DOHH2 (cell line): ENCODE data around the gene POGLUT3.

Source experiments
- CTCF ChIP-seq: fragments of 200-600 bp; sonication (generic); IDR thresholded peaks from one replicate; pipeline ENCODE4 v1.5.1; 2014; ENCODE audit warnings: antibody characterized with exemption, mild to moderate bottlenecking, low read depth, low read length; ENCODE audit not compliant: poor library complexity, severe bottlenecking
- EZH2phosphoT487 ChIP-seq: fragments of 200-600 bp; sonication (generic); IDR thresholded peaks from 2 replicates; pipeline ENCODE4 v1.6.1; 2017; ENCODE audit warnings: borderline replicate concordance, mild to moderate bottlenecking, antibody characterized with exemption, low read length, moderate library complexity, mixed read lengths

- TF ChIP-seq CTCF = no peak
- TF ChIP-seq EZH2phosphoT487 = no peak
Observed at GRCh38 chr11:108500721-108501120, 2.5 kb upstream of the POGLUT3 start.
